ENCODE measurements around the gene ZNF732.
"Not testable (repeated sequence)": the region's sequence is repeated elsewhere in the genome, so short reads cannot be mapped to it uniquely, and the experiment has no call there.

Gene ZNF732

DNA sequence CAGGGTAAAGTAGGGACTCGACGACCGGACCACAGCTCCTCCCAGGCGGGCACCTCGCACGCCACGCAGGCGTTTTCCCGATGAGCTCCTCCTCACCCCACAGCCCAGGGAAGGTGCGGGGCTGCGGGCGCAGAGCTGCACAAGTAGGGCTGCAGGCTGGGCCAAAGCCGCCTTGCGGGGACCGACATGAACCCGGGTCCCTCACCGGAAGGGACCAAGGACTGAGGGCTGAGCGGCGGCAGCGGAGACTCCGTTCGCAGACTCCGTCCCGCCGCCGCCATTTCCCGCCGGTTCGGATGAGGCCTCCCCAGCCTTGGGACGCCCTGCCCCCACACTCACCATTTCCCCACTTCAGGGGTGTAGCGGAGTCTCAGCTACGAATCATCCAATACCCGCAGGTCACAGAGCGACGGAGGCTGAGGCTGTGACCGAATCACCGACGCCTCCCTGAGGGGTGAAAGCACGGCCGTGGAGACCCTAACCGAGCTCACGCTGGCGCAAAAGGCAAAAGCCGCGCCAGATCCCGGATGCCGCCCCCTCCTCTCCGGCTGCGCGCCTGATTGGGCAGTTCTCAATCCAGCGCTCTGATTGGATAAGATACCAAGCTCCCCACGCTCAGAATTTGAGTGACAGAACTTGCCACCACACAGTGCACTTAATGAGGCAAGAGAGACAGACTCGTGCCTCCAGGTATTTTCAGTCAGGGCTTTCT, at the start of gene ZNF732:
Gene ZNF732, minus strand, starts transcription at position 506 of the 712 bp plus-strand sequence. Its CDS starts 164 bp downstream, at position 342.
- peak; percentile 81 for DNase-seq

DNA sequence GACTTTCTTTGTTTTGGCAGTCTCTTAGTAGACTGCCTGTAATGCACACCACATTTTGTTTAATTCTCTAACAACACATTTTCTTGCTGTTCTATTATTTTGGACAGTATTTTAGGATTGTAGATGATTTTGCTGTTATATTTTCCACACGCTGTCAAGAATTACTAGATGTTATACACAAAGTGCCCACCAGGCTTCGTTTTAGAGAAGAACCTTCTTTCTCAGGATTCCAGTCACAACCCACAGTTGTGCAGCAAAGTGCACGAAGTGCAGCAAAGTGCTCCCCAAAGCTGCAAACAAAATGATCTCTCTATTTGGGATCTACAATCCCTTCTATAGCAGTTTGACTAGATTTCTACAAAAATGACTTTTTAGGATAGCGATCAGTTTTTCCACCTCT, 34.7 kb upstream of the ZNF732 start:
- no peak for DNase-seq

DNA sequence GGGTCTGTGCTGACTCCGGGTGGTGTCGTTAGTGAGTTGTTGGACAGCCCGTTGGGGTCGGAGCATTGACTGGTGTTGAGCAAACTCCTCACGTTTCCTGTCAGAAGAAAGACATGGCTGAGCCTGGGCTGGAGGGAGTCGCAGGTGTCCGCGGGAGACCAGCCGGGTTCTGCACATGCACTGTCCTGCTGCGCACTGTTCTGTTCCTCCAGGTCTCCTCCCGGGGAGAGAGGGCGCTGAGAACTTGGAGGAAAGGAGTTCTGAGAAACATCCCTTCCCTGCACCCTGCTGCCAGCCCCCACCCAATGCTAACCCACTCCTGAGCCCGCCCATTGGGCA, 33.5 kb upstream of the ZNF732 start:
- DNase-seq = no peak

DNA sequence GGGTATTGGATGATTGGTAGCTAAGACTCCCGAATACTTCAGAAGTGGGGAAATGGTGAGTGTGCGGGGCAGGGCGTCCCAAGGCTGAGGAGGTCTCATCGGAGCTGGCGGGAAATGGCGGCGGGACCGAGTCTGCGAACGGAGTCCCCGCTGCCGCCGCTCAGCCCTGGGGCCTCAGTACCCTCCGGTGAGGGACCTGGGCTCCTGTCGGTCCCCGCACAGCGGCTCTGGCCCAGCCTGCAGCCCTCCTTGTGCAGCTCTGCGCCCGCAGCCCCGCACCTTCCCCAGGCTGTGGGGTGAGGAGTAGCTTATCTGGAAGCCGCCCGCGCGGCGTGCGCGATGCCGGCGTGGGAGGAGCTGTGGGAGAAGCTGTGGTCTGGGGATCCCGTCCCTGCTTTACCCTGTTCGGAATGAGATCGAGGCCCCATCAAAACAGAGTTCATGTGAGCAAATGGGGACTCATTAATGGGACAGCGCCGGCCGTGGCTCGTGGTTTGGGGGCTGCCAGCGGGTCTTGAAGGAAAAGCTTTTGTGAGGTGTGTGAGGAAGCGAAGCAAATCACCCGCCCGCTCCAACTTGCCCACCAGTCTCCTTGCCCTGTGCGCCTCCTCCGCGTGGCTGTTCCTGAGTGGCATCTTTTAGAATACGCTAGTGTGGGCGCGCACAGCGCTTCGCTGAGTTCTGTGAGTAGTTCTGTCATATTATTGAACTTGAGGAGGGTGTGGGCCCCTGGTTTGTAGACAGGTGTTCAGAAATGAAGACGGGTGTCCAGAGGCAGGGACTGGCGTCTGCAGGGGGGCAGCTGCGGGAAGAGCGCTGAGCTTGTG, 32.9 kb upstream of the ZNF732 start:
- DNase-seq = peak; percentile 66

DNA sequence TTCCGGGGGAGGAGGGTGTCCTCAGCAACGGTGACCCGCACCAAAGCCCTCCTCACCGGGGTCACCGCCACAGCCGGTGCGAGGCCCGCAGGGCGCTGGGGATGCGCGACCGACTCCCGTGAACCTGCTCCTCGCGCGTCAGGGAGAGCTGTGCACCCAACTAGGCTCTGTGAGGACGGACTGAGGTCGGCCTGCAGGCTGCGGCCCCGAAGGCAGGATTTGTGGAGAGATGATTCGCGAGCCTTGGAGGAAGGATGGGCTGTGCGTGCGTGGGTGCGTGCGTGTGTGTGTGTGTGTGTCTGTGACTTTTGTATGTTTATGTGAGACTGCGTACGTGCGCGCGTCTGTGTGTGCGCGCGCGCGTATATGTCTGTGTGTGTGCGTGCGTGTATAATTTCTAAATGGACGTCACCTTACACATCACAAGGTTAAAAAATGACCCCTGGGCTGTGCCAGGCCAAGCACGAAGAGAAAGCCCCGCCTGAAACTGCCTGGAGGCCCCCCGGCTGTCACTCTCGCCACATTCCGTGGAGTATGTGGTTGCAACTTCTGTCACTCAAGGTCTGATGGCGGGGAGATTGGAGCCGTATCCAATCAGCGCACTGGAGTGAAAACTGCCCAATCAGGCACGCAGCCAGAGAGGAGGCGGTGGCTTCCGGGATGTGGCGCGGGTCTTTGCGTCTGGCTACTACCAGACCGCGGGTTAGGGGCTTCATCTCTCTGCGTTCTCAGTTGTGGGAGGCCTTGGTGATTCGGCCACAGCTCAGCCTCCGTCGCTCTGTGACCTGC, 32.1 kb upstream of the ZNF732 start, which contains the start of gene ZNF141:
Gene ZNF141, plus strand, starts transcription at position 672 of the 789 bp plus-strand sequence. CDS start 170 bp downstream, outside the sequence.
- peak; percentile 96 for DNase-seq

DNA sequence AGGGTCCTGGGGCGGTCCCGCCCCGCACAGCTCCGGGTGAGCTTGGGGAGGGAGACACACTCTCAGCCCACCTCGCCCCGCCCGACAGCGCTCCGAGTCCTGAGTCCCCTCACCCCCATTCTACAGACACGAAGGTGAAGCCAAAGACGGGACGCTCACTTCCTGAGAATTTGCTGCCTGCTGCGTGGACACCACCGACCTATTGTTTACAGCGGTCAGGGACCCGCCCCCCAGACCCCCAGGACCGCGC, 31.5 kb upstream of the ZNF732 start:
- DNase-seq = no peak

DNA sequence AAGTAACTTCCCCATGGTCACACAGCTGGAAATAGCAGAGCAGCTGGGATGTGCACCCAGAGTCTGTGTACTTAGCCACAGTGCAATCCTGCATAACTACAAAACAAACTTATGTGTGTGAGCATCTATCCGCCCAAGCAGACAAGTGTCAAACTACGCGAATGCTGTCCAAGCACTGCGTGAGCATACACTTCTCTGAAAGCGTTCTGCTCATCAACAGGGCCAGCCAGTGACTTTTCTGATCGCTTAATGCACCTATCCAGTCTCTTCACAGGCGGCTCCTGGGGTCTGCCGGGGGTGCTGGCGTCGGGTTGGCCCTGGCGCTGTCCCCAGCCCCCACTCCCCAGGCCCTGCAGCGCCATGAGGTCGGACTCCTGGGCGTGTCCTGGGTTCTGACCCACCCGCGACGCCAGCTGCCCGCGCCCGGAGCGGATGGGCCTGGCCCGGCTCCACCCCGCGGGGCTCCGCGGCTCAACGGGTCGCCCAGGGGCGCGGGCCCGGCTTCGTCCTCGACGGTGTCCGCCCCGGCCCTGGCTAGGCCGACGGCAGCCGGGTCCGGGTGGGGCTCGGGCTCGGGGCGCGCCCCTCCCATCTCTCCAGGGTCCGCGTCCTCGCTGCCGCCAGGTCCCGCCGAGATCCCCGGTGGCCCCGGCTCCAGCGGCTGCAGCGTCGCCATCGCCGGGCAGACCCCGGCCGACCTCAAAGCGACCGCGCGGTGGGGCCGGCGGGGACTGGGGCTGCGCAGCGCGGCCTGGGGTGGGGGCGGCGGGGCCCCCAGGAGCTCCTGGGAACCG, 31.0 kb upstream of the ZNF732 start:
- DNase-seq = no peak

DNA sequence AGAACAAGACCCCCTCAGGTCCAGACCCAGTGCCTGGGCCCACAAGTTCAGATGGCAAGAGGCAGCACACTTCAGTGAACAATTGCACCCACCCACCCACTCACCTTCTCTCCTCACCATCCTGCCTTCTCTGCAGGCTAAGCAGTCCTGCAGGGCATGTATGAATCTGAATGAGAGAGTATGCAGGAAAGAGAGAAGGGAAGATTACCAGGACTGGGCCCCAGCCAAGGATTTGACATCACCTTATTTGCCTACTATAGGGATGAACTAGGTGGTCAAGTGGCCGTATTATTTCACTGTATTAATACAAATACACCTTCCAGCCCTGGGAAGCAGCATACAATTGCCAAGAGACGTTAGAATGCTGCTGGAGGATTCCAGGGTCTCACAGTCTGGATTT, 30.2 kb upstream of the ZNF732 start:
- no peak for DNase-seq

DNA sequence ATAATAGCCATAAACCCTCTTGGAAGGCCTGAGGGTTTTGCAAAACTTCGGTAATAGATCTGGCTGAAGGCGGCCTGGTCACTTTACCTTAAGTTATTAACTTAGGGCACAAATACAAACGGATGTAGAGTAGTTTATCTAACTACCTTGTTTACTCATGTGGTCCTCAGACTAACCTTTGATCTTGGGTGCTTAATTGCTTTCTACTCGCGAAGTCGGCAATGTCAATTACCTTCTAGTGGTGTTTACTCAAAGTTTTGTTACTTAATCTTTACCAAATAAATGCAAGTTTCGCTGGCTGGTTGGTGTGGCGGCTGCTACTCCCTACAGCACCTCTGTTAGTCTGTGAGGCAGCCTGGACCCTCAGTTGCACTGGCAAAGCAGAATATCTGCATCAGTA, 23.5 kb upstream of the ZNF732 start:
- no peak for DNase-seq

DNA sequence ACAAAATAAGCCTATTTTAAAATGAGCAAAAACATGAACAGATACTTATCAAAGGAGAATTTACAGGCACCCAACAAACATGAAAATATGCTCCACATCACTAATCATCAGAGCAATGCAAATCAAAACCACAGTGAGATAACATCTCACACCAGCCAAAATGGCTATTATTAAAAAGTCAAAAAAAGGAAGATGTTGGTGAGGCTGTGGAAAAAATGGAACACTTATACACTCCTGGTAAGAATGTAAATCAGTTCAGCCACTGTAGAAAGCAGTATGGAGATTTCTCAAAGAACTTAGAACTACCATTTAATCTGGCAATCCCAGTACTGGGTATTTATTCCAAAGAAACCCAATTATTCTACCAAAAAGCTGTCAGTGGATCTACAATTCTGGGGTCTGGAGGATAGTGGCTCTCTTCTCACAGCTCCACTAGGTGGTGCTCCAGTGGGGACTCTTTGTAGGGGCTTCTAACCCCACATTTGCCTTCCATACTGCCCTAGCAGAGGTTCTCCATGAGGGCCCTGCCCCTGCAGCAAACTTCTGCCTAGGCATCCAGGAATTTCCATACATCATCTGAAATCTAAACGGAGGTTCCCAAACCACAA, 9.1 kb upstream of the ZNF732 start:
- DNase-seq = no peak

DNA sequence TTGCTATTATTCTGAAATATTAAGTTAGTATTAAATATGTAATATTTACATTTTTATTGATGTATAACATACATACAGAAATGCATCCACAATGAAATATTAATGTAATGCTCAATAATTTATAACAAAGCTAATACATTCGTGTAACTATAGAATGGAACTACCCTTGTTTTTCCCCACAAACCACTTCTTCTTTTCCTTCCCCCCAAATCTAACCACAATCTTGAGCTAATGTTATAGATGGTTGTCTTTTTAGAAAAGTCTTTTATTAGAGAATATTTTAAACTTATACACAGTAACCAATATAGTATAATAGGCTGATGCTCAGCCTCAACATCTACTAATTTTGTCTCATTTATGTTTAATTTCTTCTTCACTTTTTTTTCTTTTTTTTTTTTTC, 4.5 kb upstream of the ZNF732 start:
- no peak for DNase-seq

DNA sequence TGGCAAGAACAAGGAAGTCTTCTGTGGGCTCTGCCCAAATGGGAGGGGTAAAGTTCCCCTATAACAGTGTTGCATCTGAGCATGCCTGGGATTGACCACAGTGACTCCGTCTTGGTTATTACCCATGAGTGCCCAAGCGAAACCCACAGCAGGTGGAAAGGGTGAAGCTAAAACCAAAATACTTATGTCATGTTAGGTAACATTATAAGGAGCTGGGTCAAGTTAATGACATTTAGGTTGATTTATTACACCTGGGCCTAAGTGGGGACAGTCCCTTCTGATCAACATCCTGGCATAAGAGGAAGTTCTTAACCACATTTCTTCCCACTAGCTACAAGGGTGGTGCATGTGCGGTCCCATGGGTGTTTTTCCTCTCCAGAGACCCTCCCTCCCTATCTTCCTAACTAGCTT, 1.3 kb upstream of the ZNF732 start:
- DNase-seq = no peak

DNA sequence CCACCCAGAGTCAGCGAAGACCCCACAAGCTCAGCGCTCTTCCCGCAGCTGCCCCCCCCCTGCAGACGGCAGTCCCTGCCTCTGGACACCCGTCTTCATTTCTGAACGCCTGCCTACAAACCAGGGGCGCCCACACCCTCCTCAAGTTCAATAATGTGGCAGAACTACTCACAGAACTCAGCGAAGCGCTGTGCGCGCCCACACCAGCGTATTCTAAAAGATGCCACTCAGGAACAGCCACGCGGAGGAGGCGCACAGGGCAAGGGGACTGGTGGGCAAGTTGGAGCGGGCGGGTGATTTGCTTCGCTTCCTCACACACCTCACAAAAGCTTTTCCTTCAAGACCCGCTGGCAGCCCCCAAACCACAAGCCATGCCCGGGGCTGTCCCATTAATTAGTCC, 758 bp downstream of the ZNF732 start:
- not testable (repeated sequence) for DNase-seq

DNA sequence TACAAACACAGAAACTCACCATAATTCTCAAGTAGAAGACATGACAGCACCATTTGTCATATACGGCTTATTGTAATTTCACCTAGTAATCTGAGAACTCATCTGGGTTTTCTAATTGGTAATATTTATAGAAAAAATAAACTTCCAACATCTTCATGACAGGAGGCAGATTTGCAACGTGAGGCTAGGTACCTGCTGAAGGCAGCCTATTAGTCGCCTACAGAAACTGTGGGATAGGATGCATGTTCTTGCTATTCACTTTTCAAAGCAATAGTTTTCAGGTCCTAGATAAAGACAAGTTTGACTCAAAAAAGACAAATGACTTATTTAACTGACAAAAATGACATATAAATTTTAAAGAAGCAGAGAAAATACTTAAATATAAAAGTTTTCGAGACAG, 2.9 kb downstream of the ZNF732 start:
- no peak for DNase-seq

DNA sequence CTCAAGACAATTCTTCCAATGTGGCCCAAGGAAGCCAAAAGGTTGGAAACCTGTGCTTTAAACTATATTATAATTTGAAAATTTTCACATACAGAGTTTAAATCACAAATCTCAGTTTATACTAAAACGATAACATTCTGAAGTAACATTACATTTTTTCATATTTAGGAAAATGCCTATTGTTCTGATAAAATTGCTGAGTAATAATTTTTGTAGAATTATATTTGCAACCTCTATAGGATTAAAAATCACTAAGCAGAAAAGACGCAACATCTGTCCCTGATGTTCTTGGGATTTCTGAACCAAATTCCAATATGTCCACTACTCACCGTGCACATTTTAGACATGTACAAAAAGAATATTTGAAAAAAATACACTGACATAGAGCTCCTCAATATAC, 10.5 kb downstream of the ZNF732 start:
- DNase-seq = no peak

DNA sequence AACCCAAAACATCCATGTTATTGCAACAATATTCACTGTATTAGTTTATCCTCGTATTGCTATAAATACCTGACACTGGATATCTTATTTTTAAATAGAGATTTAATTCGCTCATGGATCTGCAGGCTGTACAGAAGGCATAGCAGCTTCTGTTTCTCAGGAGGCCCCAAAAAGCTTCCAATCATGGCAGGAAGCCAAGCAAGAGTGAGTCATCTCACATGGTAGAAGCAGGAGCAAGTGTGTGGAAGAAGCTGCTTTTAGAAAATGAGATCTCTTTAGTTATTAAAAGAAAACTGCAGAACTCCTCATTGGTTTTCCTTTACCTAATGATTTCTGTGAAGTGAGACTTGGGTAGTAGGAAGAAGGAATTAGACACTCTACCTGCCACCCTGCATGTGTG, 16.4 kb downstream of the ZNF732 start:
- DNase-seq = no peak

DNA sequence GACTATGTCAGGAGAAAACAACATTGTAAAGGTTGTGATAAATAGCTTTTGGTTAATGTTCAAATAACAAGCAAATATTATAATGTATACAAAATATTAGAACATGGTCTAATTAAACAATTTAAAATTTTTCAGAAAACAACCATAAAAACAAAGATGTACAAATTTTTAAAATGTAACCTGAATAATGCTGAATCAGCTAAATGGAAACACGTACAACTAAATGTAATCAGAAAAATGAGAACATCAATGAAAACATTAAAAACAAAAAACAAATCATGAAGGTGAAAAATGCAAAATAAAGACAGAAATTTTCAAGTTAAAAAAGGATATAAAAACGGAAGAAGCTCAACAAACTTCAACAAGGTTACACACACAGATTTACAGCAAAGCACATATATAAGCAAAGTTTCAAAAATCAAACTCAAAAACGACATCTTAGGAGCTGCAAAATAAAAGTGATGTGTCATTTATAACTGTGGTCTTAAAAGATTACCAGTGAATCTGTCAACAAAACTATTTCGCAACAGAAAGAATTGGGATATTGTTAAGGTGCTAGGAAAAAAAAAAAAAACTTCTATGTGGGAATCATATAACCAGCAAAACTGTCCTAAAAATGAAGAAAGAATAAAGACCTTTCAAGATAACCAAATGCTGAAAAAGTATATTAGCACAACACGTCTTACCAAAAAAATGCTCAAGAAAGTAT, 31.8 kb downstream of the ZNF732 start:
- no peak for DNase-seq

DNA sequence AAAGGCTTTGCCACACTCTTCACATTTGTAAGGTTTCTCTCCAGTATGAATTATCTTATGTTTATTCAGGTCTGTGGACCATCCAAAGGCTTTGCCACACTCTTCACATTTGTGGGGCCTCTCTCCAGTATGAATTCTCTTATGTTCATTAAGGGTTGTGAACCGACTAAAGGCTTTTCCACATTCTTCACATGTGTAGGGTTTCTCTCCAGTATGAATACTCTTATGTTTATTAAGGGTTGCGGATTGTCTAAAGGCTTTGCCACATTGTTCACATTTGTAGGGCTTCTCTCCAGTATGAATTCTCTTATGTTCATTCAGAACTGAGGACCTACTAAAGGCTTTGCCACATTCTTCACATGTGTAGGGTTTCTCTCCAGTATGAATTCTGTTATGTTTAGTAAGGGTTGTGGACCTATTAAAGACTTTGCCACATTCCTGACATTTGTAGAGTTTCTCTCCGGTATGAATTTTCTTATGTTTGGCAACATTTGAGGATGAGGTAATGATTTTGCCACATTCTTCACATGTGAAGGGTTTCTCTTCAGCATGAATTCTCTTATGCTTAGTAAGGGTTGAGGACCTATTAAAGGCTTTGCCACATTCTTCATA, 33.7 kb downstream of the ZNF732 start:
- DNase-seq = no peak

DNA sequence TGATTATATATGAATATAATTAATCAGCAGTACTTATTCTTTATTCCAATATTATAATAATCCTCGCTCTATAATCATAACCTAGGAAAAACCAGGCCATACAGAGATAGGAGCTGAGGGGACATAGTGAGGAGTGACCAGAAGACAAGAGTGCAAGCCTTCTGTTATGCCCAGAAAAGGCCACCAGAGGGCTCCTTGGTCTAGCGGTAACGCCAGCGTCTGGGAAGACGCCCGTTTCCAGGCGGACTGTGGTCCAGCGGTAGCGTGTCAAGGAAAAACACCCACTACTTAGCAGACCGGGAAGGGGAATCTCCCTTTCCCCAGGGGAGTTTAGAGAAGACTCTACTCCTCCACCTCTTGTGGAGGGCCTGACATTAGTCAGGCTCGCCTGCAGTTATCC, 46.0 kb downstream of the ZNF732 start:
- not testable (repeated sequence) for DNase-seq

DNA sequence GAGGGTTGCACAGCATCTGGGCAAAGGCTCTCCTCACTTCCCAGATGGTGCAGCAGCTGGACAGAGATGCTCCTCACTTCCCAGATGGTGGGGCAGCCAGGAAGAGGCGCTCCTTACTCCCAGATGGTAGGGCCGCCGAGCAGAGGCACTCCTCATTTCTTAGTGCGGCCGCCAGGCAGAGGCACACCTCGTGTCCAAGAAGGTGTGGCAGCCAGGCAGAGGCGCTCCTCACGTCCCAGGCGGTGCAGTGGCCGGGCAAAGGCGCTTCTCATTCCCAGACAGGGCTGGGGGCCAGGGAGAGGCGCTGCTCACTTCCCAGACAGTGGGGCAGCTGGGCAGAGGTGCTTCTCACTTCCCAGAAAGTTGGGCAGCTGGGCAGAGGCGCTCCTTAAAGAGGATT, 48.8 kb downstream of the ZNF732 start:
- DNase-seq = no peak

All from T1000 (cell line).